Sigmoid colon (tissue), 7 donors: Measurements from ENCODE around the gene CCDC91. TPM values are rescaled to one million over a fixed set of nuclear protein-coding genes. Genes with fewer than 3 reads are reported as not detected.

Experiments
- DNase-seq: peaks from one replicate; pipeline ENCODE4 v3.0.0-alpha.2; 2019
- H3K27ac ChIP-seq, 4 donors: fragments of 200-600 bp; sonication (generic); one replicate each; pipeline ENCODE4 v1.5.1; 2016 to 2019; ENCODE audit warnings: mild to moderate bottlenecking in 1 of 4
- H3K27me3 ChIP-seq, 3 donors: fragments of 200-600 bp; sonication (generic); one replicate each; pipeline ENCODE4 v1.5.1; 2019; ENCODE audit warnings: mild to moderate bottlenecking in 1 of 3
- H3K36me3 ChIP-seq, 4 donors: fragments of 200-600 bp; sonication (generic); one replicate each; pipeline ENCODE4 v1.5.1; 2016 to 2019
- H3K4me1 ChIP-seq, 4 donors: fragments of 200-600 bp; sonication (generic); one replicate each; pipeline ENCODE4 v1.5.1; 2017 to 2019
- H3K4me3 ChIP-seq, 4 donors: fragments of 200-600 bp; sonication (generic); one replicate each; pipeline ENCODE4 v1.5.1; 2017 to 2019; ENCODE audit warnings: mild to moderate bottlenecking in 2 of 4, moderate library complexity in 1 of 4
- H3K9me3 ChIP-seq, 4 donors: fragments of 200-600 bp in 3 of 4; sonication (generic) in 3 of 4; one replicate each; pipeline versions ENCODE4 v1.5.1 to v1.6.1; 2013 to 2019
- EP300 ChIP-seq, 4 donors: sonication (generic); formaldehyde crosslinking; IDR thresholded peaks; one replicate each; pipeline ENCODE4 v1.6.1; 2017; ENCODE audit warnings: antibody characterized with exemption in 4 of 4
- POLR2A ChIP-seq, 2 donors: fragments of 450-650 bp; IDR thresholded peaks; one replicate each; pipeline ENCODE4 v1.6.1; 2016; ENCODE audit warnings: antibody characterized with exemption in 2 of 2, mild to moderate bottlenecking in 2 of 2, moderate library complexity in 2 of 2
- POLR2AphosphoS5 ChIP-seq, 4 donors: sonication (generic); formaldehyde crosslinking; IDR thresholded peaks; one replicate each; pipeline ENCODE4 v1.6.1; 2017; ENCODE audit warnings: antibody characterized with exemption in 4 of 4
- WGBS, 2 donors: extraction: QIAGEN DNeasy Blood & Tissue Kit; methylation state at CpG; one replicate each; pipeline ENCODE4 v1.1.7; 2013; 5-methylcytosine and 5-hydroxymethylcytosine counted together
- intact Hi-C: fragments of 100-400 bp; cut with DNase I; formaldehyde crosslinking; loops from one replicate; pipeline ENCODE4 v1.15.1; 2023
- polyA plus RNA-seq, 3 donors: library from polyadenylated mRNA; stranded (reverse); fragments of 200-250 nt; gene quantifications; one replicate each; pipeline ENCODE4 v1.2.3, GENCODE V29; 2013
- total RNA-seq, 4 donors: library from RNA; depleted of rRNA; stranded (reverse); fragments of >200 nt; gene quantifications; one replicate each; pipeline ENCODE4 v1.1.0, GENCODE V29; 2016
- TF ChIP-seq, protein P1 (sequence below), 4 experiments: fragments of 450-650 bp in 3 of 4; fragments of 200-600 bp in 1 of 4; IDR thresholded peaks; one replicate each; pipeline ENCODE4 v1.5.1; 2016 to 2019; ENCODE audit warnings: antibody characterized with exemption in 4 of 4, mild to moderate bottlenecking in 3 of 4, moderate library complexity in 2 of 4
- donor health status: healthy with polysubstance abuse.
- donor health status: Bipolar disorder and iron deficiency.
- donor health status: healthy.

Gene CCDC91
- total and polyA plus RNA-seq, 7 donors = 12.4 to 85.7 (median 42.9) TPM

DNA sequence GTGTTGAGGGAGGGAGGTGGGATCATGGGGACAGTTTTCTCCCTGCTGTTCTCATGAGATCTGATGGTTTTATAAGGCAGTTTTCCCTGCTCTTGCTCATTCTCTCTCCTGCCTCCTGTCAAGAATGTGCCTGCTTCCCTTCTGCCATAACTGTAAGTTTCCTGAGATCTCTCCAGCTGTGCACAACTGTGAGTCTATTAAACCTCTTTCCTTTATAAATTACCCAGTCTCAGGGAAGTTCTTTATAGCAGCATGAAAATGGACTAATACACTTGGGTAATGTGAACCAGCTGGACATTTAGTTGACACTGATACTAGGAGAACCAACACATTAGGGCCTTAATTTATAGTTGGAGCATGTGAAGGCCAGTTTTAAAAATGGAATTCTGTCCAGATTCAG lies 12.4 kb upstream of the CCDC91 start:
- TF ChIP-seq POLR2AphosphoS5 (IDR thresholded peaks at IDR 0.05) = peak in 2 of 4 donors; percentile 23 to 34
- no peak for TF ChIP-seq EP300 (IDR thresholded peaks at IDR 0.05)
- no peak for TF ChIP-seq POLR2A (IDR thresholded peaks at IDR 0.05)

DNA sequence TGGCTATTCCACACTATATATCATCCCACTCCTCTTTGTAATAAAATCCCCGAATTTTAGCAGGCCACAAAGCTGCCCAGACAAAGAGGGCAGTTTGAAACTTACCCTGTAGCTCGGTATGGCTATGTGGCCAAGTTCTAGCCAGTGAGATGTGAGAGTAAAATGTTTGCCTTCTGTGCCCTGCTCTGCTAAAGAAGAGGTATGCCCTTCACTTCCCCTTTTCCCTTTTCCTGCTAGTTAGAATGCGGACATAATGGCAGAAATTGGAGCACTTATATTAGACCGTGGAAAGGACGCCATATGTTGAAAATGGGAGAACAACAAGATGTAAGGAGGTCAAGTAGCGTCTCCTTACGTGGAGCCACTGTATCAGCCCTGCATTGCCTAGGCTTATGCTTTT lies 11.5 kb upstream of the CCDC91 start:
- TF ChIP-seq POLR2AphosphoS5 (IDR thresholded peaks at IDR 0.05) = no peak
- TF ChIP-seq, protein P1, sequence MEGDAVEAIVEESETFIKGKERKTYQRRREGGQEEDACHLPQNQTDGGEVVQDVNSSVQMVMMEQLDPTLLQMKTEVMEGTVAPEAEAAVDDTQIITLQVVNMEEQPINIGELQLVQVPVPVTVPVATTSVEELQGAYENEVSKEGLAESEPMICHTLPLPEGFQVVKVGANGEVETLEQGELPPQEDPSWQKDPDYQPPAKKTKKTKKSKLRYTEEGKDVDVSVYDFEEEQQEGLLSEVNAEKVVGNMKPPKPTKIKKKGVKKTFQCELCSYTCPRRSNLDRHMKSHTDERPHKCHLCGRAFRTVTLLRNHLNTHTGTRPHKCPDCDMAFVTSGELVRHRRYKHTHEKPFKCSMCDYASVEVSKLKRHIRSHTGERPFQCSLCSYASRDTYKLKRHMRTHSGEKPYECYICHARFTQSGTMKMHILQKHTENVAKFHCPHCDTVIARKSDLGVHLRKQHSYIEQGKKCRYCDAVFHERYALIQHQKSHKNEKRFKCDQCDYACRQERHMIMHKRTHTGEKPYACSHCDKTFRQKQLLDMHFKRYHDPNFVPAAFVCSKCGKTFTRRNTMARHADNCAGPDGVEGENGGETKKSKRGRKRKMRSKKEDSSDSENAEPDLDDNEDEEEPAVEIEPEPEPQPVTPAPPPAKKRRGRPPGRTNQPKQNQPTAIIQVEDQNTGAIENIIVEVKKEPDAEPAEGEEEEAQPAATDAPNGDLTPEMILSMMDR (IDR thresholded peaks at IDR 0.05) = no peak
- no peak for TF ChIP-seq POLR2A (IDR thresholded peaks at IDR 0.05)
- no peak for TF ChIP-seq EP300 (IDR thresholded peaks at IDR 0.05)
- no peak for DNase-seq
- Histone ChIP-seq H3K27me3 (no peaks in the 10 kb centered on the region), H3K36me3 (no peaks in the 10 kb centered on the region), H3K9me3 (no peaks in the 10 kb centered on the region), H3K4me3 (no peak overlapping the region), H3K27ac (no peak overlapping the region), H3K4me1 (no peaks in the 10 kb centered on the region)
- intact Hi-C loops = no loop called here
- WGBS, 2 donors = 89 to 90% methylated on average over 7 of the region's 7 CpGs

More for the DNA sequence above, 12.4 kb upstream of the CCDC91 start:
- Histone ChIP-seq H3K4me3 (no peak overlapping the region), H3K27ac (no peak overlapping the region), H3K9me3 (no peaks in the 10 kb centered on the region), H3K27me3 (no peaks in the 10 kb centered on the region), H3K4me1 (no peaks in the 10 kb centered on the region), H3K36me3 (no peaks in the 10 kb centered on the region)
- intact Hi-C loops = no loop called here
- no peak for DNase-seq

DNA sequence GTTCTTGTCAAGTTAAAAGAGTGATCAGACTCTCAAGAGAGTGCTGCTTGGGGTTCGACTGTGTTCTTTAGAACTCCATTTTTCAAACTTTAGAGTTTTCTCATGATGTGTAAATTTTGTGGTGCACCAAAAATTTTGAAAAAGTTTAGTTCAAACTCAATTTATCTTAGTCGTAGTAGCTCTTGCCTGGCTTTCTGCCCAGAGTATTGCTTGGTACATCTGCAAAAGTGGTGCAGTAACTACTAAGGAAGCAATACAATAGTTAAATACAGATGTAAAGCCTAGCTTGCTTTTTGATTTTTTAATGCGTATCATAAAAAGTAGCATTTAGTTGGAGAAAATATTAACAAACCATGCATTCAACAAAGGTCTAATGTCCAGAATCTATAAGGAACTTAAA lies 9.5 kb upstream of the CCDC91 start:
- Histone ChIP-seq H3K27me3 (no peaks in the 10 kb centered on the region), H3K27ac (no peak overlapping the region), H3K9me3 (no peaks in the 10 kb centered on the region), H3K36me3 (no peaks in the 10 kb centered on the region), H3K4me1 (no peaks in the 10 kb centered on the region), H3K4me3 (no peak overlapping the region)
- intact Hi-C loops = no loop called here
- TF ChIP-seq, protein P1 (IDR thresholded peaks at IDR 0.05) = no peak
- TF ChIP-seq POLR2AphosphoS5 (IDR thresholded peaks at IDR 0.05) (no peak), EP300 (IDR thresholded peaks at IDR 0.05) (no peak), POLR2A (IDR thresholded peaks at IDR 0.05) (no peak)
- DNase-seq = no peak
- WGBS, 2 donors = 77 to 86% methylated on average over 3 of the region's 3 CpGs

DNA sequence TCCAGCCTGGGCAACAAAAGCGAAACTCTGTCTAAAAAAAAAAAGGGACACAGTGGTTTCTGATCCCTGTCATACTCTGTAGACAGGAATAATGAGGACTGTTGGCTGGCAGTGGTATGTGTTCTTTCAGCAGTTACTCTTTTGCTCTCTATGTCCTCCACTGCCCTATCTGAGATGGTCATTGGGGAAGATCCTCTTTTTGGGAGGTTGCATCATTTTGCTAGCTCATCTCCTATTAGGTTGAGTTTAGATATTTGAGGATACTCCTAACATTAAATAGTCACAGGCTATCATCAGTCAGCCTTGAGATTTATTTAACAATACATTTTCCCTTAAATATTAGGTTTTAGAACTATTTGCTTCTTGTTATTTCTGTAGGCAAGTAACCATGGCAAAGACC lies 5.9 kb upstream of the CCDC91 start:
- H3K4me3 ChIP-seq = no peak overlapping the region
- no peaks in the 10 kb centered on the region for H3K36me3 ChIP-seq
- TF ChIP-seq EP300 (IDR thresholded peaks at IDR 0.05) (no peak), POLR2A (IDR thresholded peaks at IDR 0.05) (no peak), POLR2AphosphoS5 (IDR thresholded peaks at IDR 0.05) (no peak)
- TF ChIP-seq, protein P1 (IDR thresholded peaks at IDR 0.05) = no peak
- no peak overlapping the region for H3K27ac ChIP-seq
- H3K9me3 ChIP-seq = no peaks in the 10 kb centered on the region
- no peaks in the 10 kb centered on the region for H3K27me3 ChIP-seq
- H3K4me1 ChIP-seq = peaks cover 0 to under 1% (median 0%) of the 10 kb centered on the region in 4 donors
- 95 to 100% methylated on average over 1 of the region's 1 CpG for WGBS, 2 donors
- no peak for DNase-seq
- intact Hi-C loops = no loop called here

DNA sequence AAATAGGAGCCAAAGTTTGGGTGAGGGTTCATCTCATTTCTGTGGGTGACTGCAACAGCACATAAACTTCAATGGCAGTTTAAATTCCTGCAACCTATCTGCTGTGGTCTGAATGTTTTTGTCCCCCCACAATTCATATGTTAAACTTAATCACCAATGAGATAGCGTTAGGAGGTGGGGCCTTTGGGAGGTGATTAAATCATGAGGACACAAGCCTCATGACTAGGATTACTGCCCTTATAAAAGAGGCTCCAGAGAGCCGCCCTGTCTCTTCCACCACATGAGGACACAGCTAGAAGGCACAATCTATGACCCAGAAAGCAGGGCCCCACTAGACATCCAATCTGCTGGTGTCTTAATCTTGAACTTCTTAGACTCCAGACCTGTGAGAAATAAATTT lies 3.8 kb upstream of the CCDC91 start:
- intact Hi-C loops = no loop called here
- Histone ChIP-seq H3K4me3 (no peak overlapping the region), H3K9me3 (no peaks in the 10 kb centered on the region), H3K36me3 (no peaks in the 10 kb centered on the region), H3K4me1 (peaks cover 0 to 13% (median 4%) of the 10 kb centered on the region in 4 donors), H3K27ac (no peak overlapping the region), H3K27me3 (no peaks in the 10 kb centered on the region)
- WGBS, 2 donors = 92 to 95% methylated on average over 2 of the region's 2 CpGs
- no peak for TF ChIP-seq POLR2AphosphoS5 (IDR thresholded peaks at IDR 0.05)
- TF ChIP-seq, protein P1 (IDR thresholded peaks at IDR 0.05) = no peak
- TF ChIP-seq POLR2A (IDR thresholded peaks at IDR 0.05) = no peak
- TF ChIP-seq EP300 (IDR thresholded peaks at IDR 0.05) = no peak
- no peak for DNase-seq
